Embryonic facial prominence (tissue), 1 donor: ENCODE data around the gene GRAP.
"Not testable (repeated sequence)": the region's sequence is repeated elsewhere in the genome, so short reads cannot be mapped to it uniquely, and the experiment has no call there.

Experiments
- DNase-seq: peaks from one replicate; pipeline ENCODE4 v3.0.0-alpha.2; 2016; ENCODE audit errors: extremely low spot score

The GRAP gene

GRCh38 chr17:19046782-19047375 is at the start of gene GRAP:
TSS of gene GRAP (minus strand) at chr17:19046957. CDS start at chr17:19046926, 31 bp downstream.
- DNase-seq = not testable (repeated sequence)

GRCh38 chr17:19093684-19094438 is 47.1 kb upstream of the GRAP start:
- DNase-seq = not testable (repeated sequence)

- DNase-seq = not testable (repeated sequence)
Measured at GRCh38 chr17:19092737-19093683, 46.3 kb upstream of the GRAP start.

GRCh38 chr17:19090058-19090772 is 43.5 kb upstream of the GRAP start:
- not testable (repeated sequence) for DNase-seq

- not testable (repeated sequence) for DNase-seq
Measured at GRCh38 chr17:19088804-19089685, 42.3 kb upstream of the GRAP start.

GRCh38 chr17:19077386-19077785 is 30.6 kb upstream of the GRAP start:
- not testable (repeated sequence) for DNase-seq

- DNase-seq = not testable (repeated sequence)
Measured at GRCh38 chr17:19076398-19077192, 29.8 kb upstream of the GRAP start.

- not testable (repeated sequence) for DNase-seq
Measured at GRCh38 chr17:19070318-19071168, 23.8 kb upstream of the GRAP start.

- not testable (repeated sequence) for DNase-seq
Measured at GRCh38 chr17:19064378-19064777, 17.6 kb upstream of the GRAP start.

- not testable (repeated sequence) for DNase-seq
Measured at GRCh38 chr17:19063326-19063956, 16.7 kb upstream of the GRAP start.

- not testable (repeated sequence) for DNase-seq
Measured at GRCh38 chr17:19062718-19063325, 16.1 kb upstream of the GRAP start.

- not testable (repeated sequence) for DNase-seq
Measured at GRCh38 chr17:19062009-19062717, 15.4 kb upstream of the GRAP start.

GRCh38 chr17:19055447-19055846 is 8.7 kb upstream of the GRAP start:
- not testable (repeated sequence) for DNase-seq

GRCh38 chr17:19048826-19049225 is 2.1 kb upstream of the GRAP start:
- not testable (repeated sequence) for DNase-seq

GRCh38 chr17:19047510-19047909 is 753 bp upstream of the GRAP start:
- DNase-seq = not testable (repeated sequence)

GRCh38 chr17:19044643-19045042 is 2.1 kb downstream of the GRAP start:
- not testable (repeated sequence) for DNase-seq

- DNase-seq = not testable (repeated sequence)
Measured at GRCh38 chr17:19043032-19043431, 3.7 kb downstream of the GRAP start.
